KOPT-K1 (cell line): ENCODE data around the gene MEX3D.
A peak's percentile ranks its signal among the peaks of the same experiment; 100 is the strongest.

Experiments
- H3K27ac ChIP-seq: fragments of 200-600 bp; sonication (generic); 2 replicates; pipeline ENCODE4 v1.5.1; 2016; ENCODE audit warnings: antibody characterized with exemption, mild to moderate bottlenecking, low read depth, low read length; ENCODE audit not compliant: poor library complexity, severe bottlenecking
- H3K36me3 ChIP-seq: fragments of 200-600 bp; sonication (generic); 2 replicates; pipeline ENCODE4 v1.5.1; 2017; ENCODE audit warnings: antibody characterized with exemption, mild to moderate bottlenecking, low read length, moderate library complexity; ENCODE audit not compliant: insufficient read depth
- H3K9me3 ChIP-seq: fragments of 200-600 bp; sonication (generic); 2 replicates; pipeline ENCODE4 v1.5.1; 2017; ENCODE audit warnings: antibody characterized with exemption, low read length, mild to moderate bottlenecking; ENCODE audit not compliant: insufficient read depth, poor library complexity, severe bottlenecking

The MEX3D gene

DNA sequence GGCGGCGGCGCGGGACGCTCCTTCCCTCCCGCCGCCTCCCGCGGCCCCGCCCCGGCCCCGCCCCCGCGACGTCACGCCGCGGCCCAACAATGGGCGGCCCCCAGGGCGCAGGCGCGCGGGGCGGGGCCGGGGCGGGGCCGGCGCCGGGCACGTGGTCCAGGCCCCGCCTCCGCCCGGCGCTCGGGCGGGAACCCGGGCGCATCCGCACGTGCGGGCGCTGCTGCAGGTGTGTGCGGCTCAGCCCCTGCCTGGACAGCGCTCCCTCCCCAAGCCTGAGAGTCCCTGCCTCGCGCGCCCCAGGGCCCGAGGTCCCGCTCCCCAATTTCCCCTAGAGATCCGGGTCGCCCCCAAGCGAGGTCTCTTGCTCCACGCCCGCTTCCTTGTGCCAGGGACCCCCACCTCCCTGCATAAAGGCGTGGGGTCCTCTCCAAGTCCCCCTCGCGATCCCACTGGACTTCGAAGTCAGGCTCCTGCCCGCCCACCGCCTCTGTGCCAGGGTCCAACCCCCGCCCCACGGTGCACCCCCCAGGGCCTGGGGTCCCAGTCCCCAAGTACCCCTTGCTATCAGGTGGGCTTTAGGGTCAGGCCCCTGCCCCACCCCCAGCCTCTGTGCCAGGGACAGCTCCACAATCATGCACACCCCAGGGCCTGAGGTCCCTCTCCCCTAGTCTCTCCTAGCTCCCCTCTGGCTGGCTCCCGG lies at the start of gene MEX3D:
TSS of gene MEX3D (minus strand) at position 6 of the 700 bp plus-strand sequence. CDS start 267 bp downstream, outside the sequence.
- Histone ChIP-seq H3K36me3 (no peaks in the 10 kb centered on the region), H3K27ac (no peak within 1 kb of the TSS), H3K9me3 (no peaks in the 10 kb centered on the region)

DNA sequence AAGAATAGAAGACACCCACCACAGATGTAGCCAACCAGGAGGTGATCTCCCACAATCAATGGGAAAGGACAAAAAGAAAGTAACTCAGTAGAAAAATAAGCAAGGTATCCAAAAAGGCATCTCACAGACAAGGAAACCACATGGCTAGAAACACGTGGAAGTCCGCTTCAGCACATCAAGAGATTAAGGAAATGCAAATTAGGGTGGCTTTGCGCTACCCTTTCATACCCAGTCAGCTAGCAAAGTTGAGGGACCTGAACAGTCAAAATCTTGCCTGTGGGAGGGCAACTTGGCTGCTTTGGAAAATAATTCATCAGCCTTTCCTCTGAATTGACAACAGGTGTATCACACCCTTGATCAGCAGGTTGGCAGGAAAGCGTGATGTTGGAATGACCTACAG lies 48.8 kb upstream of the MEX3D start:
- H3K36me3 ChIP-seq: peaks cover 99% of the 10 kb centered on the region
- H3K27ac ChIP-seq: no peak overlapping the region
- H3K9me3 ChIP-seq: no peaks in the 10 kb centered on the region

DNA sequence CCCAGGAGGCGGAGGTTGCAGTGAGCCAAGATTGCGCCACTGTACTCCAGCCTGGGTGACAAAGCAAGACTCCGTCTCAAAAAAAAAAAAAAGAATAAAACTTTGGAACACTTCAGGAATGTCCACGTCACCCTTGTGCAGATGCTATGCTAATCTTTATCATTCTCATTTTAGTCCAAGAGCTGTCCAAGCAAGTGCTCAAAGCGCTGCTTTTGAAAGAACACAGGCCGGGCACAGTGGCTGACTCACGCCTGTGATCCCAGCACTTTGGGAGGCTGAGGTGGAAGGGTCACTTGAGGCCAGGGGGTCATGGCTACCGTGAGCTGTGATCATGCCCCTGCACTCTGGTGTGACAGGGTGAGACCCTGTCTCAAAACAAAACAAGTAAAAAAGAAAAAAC lies 48.3 kb upstream of the MEX3D start:
- no peak overlapping the region for H3K27ac ChIP-seq
- peaks cover 99% of the 10 kb centered on the region for H3K36me3 ChIP-seq
- H3K9me3 ChIP-seq: no peaks in the 10 kb centered on the region

DNA sequence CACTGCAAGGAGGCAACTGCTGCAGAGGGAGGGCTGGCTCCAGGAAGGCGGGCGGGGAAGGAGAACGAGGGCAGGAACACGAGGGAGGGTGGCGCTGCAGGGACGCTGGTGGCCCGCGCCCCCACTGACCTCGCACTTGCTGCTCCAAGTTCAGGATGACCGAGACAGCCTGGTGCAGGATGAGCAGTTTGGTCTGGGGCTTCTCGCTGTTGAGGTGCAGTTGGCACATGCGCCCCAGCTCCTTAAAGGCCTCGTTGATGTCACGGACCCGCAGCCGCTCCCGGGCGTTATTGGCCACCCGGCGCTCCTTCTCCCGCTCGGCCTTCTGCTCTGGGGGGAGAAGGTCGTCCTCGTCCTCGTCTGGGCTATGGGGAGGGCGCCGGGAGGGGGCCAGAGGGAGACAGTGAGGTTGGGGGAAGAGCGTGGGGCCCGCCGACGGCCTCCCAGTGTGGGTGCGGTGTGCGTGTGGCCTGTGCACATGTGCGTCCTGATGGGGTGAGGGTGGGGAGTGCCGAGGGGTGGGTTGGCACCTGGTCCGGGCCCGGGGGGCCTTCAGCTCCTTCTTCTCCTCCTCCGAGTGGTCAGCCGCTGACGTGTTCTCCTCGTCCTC lies 47.1 kb upstream of the MEX3D start:
- H3K36me3 ChIP-seq: peaks cover 100% of the 10 kb centered on the region
- no peaks in the 10 kb centered on the region for H3K9me3 ChIP-seq
- H3K27ac ChIP-seq: no peak overlapping the region

DNA sequence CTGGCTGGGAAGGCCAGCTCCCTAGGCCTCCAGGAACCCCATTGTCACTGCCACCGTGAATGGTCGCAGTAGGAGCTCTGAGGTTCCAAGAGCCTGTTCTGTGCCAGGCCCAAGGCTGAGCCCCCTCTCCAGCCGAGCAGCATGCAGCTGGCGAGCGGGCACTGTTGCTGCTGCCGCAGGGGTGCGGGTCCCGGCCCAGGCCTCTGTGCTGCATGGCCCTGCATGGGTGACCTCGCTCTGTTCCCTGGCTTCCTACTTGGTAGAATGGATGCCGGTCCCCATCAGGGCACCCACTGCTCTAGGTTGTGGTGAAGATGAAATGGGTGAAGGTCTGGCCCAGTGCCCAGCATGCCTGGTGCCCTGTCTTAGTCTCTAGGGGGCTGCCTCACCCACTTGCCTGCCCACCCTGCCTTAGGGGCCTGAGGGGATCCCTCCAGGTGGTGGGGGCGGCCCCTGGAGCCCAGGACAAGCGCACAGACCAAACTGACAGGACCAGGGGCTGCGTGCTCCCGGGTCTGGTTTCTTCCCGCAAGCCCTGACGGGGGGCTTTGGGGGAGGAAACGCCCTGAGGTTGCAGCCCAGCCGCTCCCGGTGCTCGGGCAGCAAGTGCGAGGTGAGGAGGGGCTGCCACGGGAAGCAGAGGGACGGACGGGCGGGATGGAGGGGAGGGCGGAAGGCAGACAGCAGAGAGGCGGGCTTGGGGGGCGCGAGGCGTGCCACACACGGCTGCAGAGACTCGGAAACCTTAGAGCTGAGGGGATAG lies 45.9 kb upstream of the MEX3D start:
- Histone ChIP-seq H3K9me3 (no peaks in the 10 kb centered on the region), H3K27ac (peak overlapping the region; percentile 48), H3K36me3 (peaks cover 100% of the 10 kb centered on the region)

DNA sequence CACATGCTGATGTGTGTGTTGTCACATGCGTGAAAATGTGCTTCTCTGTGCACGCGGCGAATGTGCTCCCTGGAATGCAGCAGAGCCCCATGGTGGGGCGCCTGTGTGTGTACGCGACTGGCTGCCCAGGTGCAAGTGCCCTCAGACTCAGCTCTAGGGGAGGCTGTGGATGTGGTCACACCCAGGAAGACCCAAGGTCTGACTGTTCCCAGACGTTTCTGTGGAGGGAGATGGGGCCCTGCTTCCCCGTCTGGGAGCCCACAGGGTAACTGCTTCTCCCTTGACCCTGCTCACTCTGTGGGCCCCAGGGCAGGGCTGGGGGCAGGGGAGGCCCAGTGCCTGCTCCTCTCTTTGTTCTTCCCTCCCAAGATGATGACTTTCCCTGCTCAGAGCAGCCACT lies 45.0 kb upstream of the MEX3D start:
- Histone ChIP-seq H3K9me3 (no peaks in the 10 kb centered on the region), H3K36me3 (peaks cover 96% of the 10 kb centered on the region), H3K27ac (peak overlapping the region; percentile 48)

DNA sequence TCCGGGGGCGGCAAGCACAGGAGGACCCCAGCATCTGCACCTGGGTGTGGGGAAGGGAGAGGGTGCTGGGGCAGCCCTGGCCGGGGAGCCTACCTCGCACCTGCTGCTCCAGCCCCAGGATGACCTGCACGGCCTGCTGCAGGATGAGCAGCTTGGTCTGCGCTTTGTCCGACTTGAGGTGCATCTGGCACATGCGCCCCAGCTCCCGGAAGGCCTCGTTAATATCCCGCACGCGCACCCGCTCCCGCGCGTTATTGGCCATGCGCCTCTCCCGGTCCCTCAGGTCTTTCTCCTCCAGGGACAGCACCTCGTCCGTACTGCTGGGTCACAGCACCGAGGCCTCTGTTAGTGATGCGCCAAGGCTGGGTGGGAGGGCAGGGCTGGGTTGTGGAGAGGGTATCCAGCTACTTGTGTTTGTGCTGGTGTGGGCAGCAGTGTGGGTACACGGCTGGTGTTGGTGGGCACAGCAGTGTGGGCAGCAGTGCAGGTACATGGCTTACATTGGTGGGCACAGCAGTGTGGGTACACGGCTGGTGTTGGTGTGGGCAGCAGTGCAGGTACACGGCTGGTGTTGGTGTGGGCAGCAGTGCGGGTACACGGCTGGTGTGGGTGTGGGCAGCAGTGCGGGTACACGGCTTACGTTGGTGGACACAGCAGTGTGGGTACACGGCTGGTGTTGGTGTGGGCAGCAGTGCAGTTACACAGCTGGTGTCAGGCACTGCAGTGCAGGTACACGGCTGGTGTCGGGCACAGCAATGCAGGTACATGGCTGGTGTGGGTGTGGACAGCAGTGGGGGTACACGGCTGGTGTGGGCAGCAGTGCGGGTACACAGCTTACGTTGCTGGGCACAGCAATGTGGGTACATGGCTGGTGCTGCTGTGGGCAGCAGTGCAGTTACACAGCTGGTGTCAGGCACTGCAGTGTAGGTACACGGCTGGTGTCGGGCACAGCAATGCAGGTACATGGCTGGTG lies 44.3 kb upstream of the MEX3D start:
- peak overlapping the region; percentile 48 for H3K27ac ChIP-seq
- H3K9me3 ChIP-seq: no peaks in the 10 kb centered on the region
- peaks cover 88% of the 10 kb centered on the region for H3K36me3 ChIP-seq

DNA sequence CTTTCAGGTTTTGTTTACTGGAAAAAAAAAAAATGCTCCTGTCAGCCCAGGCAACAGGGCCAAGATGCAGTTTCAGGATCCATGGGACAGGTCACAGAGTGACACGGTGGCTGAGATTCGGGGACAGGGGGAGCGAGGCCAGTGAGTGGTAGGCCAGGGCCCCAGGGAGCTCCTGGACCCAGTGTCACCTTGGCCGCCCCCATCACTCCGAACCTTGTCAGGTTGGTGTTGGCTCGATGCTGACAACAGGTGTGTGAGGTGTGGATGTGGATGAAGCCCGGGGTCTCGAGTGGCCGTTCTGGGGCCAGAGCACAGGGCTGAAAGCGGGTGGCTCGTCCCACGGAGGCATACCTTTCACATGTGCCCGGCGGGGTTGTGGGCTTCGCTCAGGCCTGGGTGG lies 43.2 kb upstream of the MEX3D start:
- H3K9me3 ChIP-seq: no peaks in the 10 kb centered on the region
- no peak overlapping the region for H3K27ac ChIP-seq
- H3K36me3 ChIP-seq: peaks cover 78% of the 10 kb centered on the region

DNA sequence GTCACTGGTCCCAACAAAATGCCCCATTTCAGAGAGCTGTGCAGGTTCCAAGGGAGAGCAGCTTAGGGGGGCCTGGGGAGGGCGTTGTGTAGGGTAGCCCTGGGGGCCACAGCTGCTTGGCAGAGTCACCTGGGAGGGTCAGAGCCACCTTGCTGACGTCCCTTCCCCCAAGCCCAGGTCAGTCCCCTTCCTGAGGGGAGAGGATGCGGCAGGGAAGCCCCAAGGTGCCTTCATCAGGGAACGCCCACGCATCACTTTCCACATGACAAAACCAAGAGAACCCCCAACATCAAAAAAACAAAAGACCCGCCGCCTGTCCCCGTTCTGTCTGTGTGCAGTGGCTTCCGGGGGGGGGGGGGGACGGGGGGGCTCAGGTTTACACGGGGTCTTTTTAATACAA lies 42.5 kb upstream of the MEX3D start:
- H3K36me3 ChIP-seq: peaks cover 70% of the 10 kb centered on the region
- H3K9me3 ChIP-seq: no peaks in the 10 kb centered on the region
- H3K27ac ChIP-seq: no peak overlapping the region

DNA sequence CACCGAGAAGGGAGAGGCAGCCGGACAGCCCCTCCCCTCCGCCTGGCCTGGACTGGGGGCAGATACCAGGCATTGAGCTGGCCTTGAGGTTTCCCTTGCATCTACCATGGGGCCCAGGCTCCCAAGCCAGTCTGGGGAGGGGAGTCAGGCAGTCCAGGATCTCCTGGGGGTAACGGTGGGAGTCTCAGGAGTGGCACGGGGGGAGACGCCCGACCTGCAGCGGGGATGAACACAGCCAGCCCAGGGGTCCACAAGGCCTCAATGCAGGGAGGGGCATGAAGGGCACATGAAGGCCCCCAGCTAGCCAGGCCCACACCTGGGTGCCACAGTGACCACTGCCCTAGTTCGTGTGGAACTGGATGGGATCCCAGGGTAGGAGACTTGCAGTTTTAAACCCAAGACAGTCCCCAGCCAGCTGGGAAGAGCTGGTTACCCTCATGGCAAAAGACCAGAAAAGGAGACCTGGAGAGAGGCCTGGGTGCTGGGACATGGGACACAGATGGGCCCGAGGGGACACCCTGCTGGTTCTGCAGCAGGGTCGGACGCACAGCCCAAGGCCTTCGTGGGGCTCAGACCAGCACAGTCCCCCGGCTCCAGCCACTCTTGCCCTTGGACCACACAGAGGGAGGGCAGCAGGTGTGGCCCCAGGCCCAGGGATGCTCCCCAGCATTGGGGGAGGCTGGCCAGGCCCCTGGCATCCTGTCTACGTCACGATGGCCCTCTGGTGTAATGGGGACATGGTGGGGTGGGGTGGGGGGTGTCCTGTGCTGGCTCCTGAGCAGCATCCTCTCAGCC lies 41.8 kb upstream of the MEX3D start:
- Histone ChIP-seq H3K9me3 (no peaks in the 10 kb centered on the region), H3K27ac (no peak overlapping the region), H3K36me3 (peaks cover 63% of the 10 kb centered on the region)

DNA sequence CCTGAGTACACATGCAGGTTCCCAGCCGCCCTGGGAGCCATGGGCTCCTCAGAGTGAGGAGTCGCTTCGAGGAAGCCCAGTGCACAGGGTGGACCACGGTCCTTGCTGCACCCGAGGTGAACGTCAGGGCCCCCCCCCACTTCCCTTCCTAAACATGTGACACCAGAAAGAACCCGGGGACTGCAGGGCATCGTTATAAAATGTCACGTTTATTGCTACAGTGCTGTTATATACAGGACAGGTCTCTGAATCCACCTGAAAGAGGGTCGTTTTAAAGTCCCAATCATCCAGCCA lies 40.9 kb upstream of the MEX3D start:
- Histone ChIP-seq H3K36me3 (peaks cover 55% of the 10 kb centered on the region), H3K9me3 (no peaks in the 10 kb centered on the region), H3K27ac (no peak overlapping the region)

DNA sequence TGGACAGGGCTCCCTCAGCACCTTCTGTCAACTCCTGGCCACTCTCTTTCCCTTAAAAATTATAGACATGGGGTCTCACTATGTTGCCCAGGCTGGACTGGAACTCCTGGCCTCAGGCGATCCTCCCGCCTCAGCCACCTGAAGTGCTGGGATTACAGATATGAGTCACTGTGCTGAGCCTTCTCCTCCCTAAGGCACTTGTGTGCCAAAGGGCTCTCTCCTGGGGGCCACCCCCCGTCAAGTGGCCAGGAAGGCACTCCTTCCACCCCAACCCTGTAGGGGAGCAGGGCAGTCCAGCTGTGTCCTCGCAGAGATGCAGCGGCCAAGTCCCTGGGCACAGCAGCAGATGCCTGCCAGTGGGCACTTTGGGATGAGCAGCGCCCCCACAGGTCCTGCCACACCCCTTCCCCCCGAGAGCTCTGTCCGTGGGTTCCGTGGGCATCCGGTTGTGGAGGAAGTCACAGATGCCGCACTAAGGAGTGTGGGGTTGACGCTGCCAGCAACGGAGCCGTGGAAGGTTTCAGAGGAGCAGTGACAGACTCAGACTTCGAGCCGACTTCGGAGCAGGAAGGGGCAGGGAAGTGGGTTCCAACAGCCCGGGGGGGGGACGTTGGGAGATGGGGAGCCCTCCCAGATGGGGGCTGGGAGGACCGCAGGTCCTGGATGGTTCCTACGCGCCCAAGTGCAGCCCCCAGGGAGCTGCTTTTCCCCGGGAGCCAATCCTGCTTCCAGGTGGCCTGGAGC lies 40.4 kb upstream of the MEX3D start:
- Histone ChIP-seq H3K36me3 (peaks cover 50% of the 10 kb centered on the region), H3K27ac (no peak overlapping the region), H3K9me3 (no peaks in the 10 kb centered on the region)

DNA sequence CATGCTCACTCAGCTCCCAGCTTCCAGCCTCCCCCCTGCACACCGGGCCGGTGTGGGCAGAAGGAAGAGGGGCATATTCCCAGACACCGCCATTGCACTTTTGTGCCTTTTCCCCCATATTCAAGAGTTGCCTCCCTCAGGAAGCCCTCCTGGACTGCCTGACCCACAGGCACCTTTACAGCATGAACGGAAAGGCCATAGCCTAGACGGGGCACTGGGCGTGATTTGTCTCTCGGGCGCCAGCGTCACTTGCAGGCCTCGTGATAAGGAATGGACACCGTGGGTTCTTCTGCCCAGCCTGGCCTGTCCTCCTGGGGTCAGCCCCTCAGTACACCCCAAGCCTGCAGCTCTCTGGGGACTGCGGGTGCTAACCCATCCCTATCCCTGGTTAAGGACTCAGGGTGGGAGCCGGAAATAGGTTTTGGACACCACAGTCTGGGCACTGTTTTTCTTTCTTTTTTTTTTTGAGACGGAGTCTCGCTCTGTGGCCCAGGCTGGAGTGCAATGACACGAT lies 38.1 kb upstream of the MEX3D start:
- Histone ChIP-seq H3K27ac (peak overlapping the region; percentile 79), H3K36me3 (peaks cover 44% of the 10 kb centered on the region), H3K9me3 (no peaks in the 10 kb centered on the region)
